GM12892 (cell line): Measurements from ENCODE around the gene ASIP.
"Not testable (repeated sequence)": the region's sequence is repeated elsewhere in the genome, so short reads cannot be mapped to it uniquely, and the experiment has no call there.

Experiments
- DNase-seq: peaks from one replicate; pipeline ENCODE4 v3.0.0; 2011; ENCODE audit not compliant: insufficient read length
- FAIRE-seq: peaks from 2 replicates; lab custom pipeline; 2011; peaks lifted over from hg19 to GRCh38; lab: Jason Lieb, UNC
- POLR2A ChIP-seq: IDR thresholded peaks from 2 replicates; pipeline ENCODE4 v1.6.1; 2011; ENCODE audit warnings: low read depth, low read length, control low read depth
- POLR2AphosphoS5 ChIP-seq: IDR thresholded peaks from 2 replicates; pipeline ENCODE4 v1.6.1; 2011; ENCODE audit warnings: low read depth, low read length, control low read depth
- TAF1 ChIP-seq: IDR thresholded peaks from 2 replicates; pipeline ENCODE4 v1.6.1; 2011; ENCODE audit warnings: low read depth, mild to moderate bottlenecking, control low read depth, low read length, borderline replicate concordance

The ASIP gene

DNA sequence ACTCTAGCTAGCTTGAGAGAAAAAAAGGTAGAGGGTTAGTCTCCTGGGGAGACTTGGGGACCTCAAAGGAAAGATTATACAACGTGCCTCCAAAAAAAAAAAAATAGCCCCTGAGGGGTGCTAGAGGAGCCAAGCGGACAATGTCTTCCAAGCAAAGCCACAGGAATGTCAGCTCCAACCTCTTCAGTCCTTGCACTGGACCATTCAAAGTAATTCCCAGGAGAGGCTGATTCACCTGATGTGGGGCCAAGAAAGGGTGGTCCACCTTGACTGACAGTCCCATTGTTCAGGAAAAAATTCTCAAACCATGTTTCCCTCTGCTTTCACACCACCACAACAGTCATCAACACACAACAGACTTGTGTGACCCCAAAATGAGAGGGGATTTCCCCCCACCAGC is 30.7 kb downstream of the ASIP start:
- no peak for FAIRE-seq

DNA sequence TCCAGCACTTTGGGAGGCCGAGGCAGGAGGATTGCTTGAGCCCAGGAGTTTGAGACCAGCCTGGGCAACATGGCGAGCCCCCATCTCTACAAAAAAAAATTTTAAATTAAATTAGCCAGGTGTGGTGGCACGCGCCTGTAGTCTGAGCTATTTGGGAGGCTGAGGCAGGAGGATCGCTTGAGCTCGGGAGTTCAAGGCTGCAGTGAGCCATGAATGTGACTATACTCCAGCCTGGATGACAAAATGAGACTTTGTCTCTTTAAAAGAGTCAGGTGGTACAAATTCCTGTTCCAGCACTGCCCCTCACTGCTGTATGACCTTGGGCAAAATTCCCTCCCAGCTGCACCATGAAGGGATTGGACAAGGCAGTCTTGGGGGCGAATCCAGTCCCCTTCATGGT is 33.5 kb downstream of the ASIP start:
- no peak for TF ChIP-seq TAF1
- TF ChIP-seq POLR2A = no peak
- no peak for TF ChIP-seq POLR2AphosphoS5
- FAIRE-seq = no peak
- DNase-seq = no peak

More for the DNA sequence above, 30.7 kb downstream of the ASIP start:
- no peak for DNase-seq
- TF ChIP-seq POLR2AphosphoS5 = no peak
- TF ChIP-seq TAF1 = no peak
- no peak for TF ChIP-seq POLR2A

DNA sequence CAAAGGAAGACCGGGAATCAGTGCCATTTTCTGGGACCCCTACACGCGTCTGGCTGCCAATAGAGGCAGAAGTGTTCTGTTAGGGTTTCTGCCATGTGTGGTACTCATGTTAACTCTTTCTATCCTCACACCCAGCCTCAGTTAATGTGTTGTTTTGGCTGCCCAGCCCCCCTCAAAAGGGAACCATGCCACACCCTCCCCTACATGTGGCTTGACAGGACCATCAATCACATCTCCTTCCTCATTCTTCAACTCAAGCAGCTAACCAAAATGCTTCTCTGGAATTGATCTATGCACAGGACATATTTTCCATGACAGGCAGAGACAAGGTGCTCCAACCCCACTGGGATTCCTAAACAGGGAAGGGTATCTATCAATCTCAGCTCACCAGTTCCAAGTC is 40.0 kb downstream of the ASIP start:
- no peak for DNase-seq
- no peak for TF ChIP-seq POLR2AphosphoS5
- no peak for TF ChIP-seq TAF1
- TF ChIP-seq POLR2A = no peak
- FAIRE-seq = no peak

DNA sequence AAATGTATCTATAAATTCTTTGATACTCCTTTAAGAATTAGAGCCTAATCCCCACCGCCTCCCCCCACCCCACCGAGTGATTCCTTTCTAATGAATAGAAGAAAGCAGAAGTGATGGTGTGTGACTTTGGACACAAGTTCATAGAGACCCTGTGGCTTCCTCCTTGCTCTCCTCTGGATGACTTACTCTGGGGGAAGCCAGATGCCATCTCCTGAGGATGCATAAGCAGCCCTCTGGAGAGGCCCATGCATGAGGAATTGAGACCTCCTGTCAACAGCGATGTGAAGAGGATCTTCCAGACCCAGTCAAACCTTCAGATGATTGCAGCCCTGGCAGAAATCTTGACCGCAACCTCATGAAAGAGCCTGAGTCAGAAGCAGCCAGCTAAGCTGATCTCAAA is 40.8 kb downstream of the ASIP start:
- no peak for TF ChIP-seq POLR2AphosphoS5
- no peak for TF ChIP-seq TAF1
- no peak for TF ChIP-seq POLR2A
- DNase-seq (no peak), FAIRE-seq (no peak)

GRCh38 chr20:34283844-34284243 is 42.6 kb downstream of the ASIP start:
- TF ChIP-seq POLR2AphosphoS5 (no peak), POLR2A (no peak), TAF1 (no peak)
- no peak for DNase-seq
- no peak for FAIRE-seq

GRCh38 chr20:34285450-34285849 is 44.2 kb downstream of the ASIP start:
- no peak for TF ChIP-seq POLR2AphosphoS5
- TF ChIP-seq TAF1 = no peak
- TF ChIP-seq POLR2A = no peak
- no peak for DNase-seq
- FAIRE-seq = no peak

DNA sequence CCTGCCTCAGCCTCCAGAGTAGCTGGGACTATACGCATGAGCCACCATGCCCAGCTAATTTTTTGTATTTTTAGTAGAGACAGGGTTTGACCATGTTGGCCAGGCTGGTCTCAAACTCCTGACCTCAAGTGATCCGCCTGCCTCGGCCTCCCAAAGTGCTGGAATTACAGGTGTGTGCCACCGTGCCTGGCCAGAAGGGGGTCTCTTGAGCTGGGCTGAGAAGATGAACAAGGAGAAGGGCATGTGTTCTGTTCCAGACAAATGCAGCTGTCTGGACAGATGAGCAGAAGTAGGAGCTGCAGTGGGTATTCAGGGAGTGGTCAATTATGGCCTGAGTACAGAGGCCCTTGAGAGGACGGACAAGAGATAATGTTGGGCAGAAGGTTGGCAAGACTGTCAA is 46.3 kb downstream of the ASIP start:
- not testable (repeated sequence) for DNase-seq, FAIRE-seq

GRCh38 chr20:34290471-34290870 is 49.2 kb downstream of the ASIP start:
- FAIRE-seq (no peak), DNase-seq (no peak)
- TF ChIP-seq POLR2AphosphoS5 (no peak), TAF1 (no peak), POLR2A (no peak)

- FAIRE-seq = no peak
- no peak for TF ChIP-seq TAF1
- TF ChIP-seq POLR2AphosphoS5 = no peak
- TF ChIP-seq POLR2A = no peak
- no peak for DNase-seq
Measured at GRCh38 chr20:34292496-34292895, 51.3 kb downstream of the ASIP start.

DNA sequence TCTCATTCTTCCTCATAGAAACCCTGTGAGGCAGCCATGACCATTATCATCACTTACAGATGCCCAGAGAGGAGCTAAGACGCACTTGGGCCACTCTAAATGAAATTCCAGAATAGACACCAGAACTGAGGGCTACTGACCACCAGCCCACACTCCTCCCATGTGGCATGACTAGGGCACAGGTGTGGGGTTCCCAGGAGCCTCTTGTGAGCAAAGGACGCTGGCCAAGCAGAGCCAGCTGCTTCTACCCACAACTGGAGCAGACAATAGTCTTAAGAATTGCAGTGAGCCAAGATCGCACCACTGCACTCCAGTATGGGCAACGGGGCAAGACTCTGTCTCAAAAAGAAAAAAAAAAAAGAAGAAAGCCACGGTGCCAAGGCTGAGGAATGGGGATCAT is 51.9 kb downstream of the ASIP start:
- TF ChIP-seq TAF1 (no peak), POLR2A (no peak), POLR2AphosphoS5 (no peak)
- DNase-seq (no peak), FAIRE-seq (no peak)

GRCh38 chr20:34293589-34293988 is 52.4 kb downstream of the ASIP start:
- DNase-seq = no peak
- no peak for TF ChIP-seq POLR2AphosphoS5
- TF ChIP-seq POLR2A = no peak
- no peak for TF ChIP-seq TAF1
- FAIRE-seq = no peak

- FAIRE-seq = no peak
- no peak for DNase-seq
- TF ChIP-seq POLR2A (no peak), POLR2AphosphoS5 (no peak), TAF1 (no peak)
Measured at GRCh38 chr20:34294563-34294962, 53.3 kb downstream of the ASIP start.

GRCh38 chr20:34295284-34295683 is 54.1 kb downstream of the ASIP start:
- FAIRE-seq (no peak), DNase-seq (no peak)
- TF ChIP-seq POLR2A (no peak), POLR2AphosphoS5 (no peak), TAF1 (no peak)

DNA sequence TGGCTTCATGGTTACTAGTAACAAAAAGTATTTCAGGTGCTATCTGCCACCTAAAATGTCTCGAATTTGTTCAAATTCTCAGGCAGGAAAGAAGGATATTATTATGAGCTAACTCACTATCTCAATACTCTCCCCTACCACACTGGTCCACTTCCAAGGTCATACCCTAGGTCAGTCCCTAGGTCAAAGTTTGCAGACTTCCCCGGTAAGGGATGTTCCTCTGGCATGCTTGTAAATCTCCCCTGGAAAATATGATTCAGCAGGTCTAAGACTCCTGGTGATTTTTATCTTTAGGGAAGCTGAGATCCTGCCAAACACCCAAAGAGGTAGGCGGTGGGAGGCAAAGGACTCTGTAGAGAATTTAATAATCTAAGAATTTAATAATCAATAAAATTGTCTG is 55.2 kb downstream of the ASIP start:
- DNase-seq = no peak
- TF ChIP-seq POLR2A = no peak
- TF ChIP-seq TAF1 = no peak
- no peak for TF ChIP-seq POLR2AphosphoS5
- no peak for FAIRE-seq

DNA sequence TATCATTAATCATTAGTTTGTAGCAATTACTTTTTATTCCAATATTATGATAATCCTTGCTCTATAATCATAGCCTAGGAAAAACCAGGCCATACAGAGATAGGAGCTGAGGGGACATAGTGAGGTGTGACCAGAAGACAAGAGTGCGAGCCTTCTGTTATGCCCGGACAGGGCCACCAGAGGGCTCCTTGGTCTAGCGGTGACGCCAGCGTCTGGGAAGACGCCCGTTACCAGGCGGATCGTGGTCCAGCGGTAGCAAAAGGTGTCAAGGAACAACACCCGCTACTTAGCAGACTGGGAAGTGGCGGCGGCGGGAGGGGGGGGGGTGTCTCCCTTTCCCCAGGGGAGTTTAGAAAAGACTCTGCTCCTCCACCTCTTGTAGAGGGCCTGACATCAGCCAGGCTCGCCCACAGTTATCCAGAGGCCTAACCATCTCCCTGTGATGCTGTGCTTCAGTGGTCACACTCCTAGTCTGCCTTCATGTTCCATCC is 57.1 kb downstream of the ASIP start:
- FAIRE-seq, DNase-seq: not testable (repeated sequence)
